Measurements from ENCODE around the gene ALDH16A1.
A peak's percentile ranks its signal among the peaks of the same experiment; 100 is the strongest.
"Not testable (repeated sequence)": the region's sequence is repeated elsewhere in the genome, so short reads cannot be mapped to it uniquely, and the experiment has no call there.

Gene ALDH16A1

GRCh38 chr19:49468746-49469447 lies 15.9 kb downstream of the ALDH16A1 start:
- DNase-seq, result peak; percentile 95

GRCh38 chr19:49469828-49470614 lies 17.0 kb downstream of the ALDH16A1 start:
- DNase-seq, result peak; percentile 16

DNA sequence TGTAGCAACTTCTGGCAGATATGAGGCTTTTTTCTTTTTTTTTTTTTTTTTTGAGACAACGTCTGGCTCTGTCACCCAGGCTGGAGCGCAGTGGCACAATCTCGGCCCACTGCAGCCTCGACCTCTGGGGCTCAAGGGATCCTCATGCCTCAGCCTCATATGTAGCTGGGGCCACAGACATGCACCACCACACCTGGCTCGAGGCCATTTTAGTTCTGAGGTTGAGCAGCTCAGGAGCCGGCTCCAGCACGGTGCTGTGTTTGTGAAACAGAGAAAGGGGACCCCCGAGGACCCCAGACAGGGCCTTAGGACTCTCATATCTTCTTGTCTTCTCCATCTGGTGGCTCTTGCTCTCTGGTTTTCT lies 17.6 kb downstream of the ALDH16A1 start:
- DNase-seq, result no peak

DNA sequence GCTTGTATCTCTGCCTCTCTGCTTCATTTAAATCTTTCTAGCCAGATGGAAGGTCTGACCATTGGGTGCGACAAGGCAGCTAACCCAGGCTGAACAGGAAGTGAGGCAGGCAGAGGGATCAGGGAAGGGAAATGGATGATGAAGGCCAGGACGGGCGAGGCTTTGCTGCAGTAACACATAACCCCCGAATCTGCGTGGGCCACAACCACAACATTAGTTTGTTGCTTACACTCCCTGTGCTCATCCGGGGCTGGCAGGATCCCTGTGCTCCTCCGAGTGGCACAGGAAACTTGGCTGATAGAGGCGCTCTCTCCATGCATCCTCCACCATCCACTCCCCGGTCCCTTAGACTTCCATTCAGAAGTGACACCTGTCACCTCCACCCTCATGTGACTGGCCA lies 19.9 kb downstream of the ALDH16A1 start:
- DNase-seq, result no peak

DNA sequence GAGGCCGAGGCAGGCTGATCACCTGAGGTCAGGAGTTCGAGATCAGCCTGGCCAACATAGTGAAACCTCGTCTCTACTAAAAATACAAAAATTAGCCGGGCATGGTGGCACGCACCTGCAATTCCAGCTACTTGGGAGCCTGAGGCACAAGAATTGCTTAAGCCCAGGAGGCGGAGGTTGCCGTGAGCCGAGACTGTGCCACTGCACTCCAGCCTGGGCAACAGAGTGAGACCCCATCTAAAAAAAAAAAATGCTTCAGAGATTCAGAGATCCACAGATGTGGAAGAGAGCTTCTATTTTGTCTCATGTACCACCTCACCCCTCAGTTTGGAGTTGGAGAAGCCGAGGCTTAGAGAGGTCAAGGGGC lies 20.5 kb downstream of the ALDH16A1 start:
- DNase-seq, result not testable (repeated sequence)

DNA sequence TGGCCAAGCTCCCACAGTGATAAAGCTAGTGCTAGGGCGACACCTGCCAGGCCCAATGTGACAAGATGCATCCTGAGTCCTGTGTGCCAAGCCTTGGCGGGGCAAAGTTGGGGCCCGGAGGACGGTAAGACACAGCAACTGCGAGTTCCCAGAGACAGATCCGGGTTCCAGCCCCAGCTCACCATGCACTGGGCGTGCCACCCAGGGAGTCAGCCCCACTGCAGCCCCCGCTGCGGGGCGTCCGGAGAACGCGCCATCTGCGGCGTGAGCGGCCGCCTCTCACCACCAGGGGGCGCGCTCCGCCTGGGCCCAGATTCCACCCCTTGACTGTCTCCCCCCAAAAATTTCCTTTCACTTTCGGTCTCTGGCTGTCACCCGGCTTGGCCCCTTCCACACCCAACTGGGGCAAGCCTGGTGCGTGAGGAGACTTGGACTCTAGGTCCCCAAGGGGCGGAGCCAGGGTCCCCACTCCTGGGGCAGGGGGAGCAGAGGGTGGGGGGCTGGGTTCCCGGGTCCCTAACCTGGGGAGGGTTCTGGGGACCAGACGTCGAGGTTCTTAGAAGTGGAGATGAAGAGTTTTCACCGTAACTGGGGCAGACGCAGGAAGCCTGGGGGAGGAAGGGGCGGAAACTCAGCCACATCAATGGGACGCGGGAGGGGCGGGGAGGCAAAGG lies 21.0 kb downstream of the ALDH16A1 start, which contains the start of gene FLT3LG:
TSS of gene FLT3LG (plus strand) at position 348 of the 674 bp plus-strand sequence. CDS start 425 bp downstream, outside the sequence.
- DNase-seq, result peak; percentile 62

DNA sequence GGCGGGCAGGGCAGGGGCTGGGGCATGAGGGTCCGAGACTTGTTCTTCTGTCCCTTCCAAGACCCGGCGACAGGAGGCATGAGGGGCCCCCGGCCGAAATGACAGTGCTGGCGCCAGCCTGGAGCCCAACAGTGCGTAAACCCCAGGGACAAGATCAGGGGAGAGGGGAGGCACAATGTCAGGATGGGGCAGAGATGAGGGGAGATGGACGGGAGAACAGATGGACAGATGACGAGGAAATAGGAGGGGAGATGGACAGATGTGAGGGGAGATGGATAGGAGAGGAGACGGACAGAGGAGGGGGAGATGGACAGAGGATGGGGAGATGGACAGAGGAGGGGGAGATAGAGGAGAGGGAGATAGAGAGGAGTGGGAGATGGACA lies 21.5 kb downstream of the ALDH16A1 start:
- DNase-seq, result no peak

DNA sequence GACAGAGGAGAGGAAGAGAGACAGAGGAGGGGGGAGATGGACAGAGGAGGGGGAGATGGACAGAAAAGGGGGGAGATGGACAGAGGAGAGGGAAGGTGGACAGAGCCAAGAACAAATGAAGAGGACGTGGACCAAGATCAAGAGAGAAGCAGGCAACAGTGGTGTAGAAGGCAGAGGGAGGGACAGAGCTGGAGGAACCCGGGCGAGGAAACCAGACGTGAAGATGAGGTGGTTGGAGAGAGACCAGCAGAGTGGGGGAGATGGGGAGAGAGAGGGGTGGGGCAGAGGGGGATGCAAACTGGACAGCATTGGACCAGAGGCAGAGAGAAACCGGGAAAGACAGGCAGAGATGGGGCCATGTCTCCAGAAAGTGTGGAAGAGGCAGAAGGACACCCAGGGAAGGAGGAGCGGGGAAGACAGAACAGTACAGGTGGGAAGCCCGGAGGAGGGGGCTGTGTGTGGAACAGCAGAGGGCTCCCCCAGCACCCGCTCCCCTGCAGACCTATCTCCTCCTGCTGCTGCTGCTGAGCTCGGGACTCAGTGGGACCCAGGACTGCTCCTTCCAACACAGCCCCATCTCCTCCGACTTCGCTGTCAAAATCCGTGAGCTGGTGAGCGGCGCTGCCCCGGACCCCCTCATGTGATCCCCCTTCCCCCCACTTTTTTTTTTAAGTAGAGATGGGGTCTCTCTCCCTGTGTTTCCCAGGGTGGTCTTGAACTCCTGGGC lies 22.3 kb downstream of the ALDH16A1 start:
- no peak for DNase-seq

- no peak for DNase-seq
Observed at GRCh38 chr19:49475995-49476880, 23.2 kb downstream of the ALDH16A1 start.

DNA sequence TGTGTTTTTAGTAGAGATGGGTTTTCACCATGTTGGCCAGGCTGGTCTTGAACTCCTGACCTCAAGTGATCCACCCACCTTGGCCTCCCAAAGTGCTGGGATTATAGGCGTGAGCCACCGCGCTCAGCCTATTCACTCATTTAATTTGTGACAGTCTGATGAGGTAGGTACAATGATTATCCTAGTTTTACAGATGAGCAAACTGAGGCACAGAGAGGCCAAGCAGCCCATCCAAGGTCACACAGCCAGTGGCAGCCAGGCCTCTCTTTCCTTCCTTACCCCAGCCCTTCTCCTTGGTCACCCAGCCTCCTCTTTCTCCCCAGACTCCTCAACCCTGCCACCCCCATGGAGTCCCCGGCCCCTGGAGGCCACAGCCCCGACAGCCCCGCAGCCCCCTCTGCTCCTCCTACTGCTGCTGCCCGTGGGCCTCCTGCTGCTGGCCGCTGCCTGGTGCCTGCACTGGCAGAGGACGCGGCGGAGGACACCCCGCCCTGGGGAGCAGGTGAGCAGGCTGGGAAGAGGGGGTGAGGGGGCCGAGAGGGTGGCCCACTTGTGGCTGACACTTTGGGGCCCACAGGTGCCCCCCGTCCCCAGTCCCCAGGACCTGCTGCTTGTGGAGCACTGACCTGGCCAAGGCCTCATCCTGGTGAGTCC lies 27.1 kb downstream of the ALDH16A1 start:
- DNase-seq, result no peak

DNA sequence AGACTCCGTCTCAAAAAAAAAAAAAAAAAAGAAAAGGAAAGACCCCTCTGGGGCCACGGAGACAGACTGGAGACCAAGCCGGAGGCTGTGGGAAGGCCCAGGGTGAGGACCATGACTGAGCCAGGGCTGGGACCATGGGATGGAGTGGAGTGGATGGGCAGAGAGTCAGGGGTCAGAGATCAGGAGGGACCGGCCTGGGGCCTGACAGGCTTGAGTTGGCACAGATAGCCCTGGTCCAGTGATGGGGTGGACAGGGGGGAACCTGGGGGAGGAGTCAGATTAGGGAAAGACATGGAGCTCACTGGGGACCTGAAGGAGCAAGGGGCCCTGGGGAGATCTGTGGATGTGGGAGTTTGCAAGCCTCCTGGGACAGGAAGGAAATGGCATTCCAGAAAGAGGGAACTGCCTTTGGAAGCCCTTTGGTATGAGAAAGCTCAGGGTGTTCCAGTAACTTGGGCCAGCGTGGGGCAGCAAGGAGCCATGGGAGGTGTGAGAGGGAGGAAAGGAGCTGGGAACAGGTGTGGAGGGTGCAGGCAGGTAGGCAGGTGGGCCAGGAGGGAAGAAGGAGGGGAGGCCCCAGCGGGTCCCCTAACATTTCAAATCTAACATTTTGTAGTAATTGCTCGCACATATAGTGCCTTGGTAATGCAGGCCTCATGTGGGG lies 28.1 kb downstream of the ALDH16A1 start:
- no peak for DNase-seq

- no peak for DNase-seq
Observed at GRCh38 chr19:49486232-49486631, 33.2 kb downstream of the ALDH16A1 start.

DNA sequence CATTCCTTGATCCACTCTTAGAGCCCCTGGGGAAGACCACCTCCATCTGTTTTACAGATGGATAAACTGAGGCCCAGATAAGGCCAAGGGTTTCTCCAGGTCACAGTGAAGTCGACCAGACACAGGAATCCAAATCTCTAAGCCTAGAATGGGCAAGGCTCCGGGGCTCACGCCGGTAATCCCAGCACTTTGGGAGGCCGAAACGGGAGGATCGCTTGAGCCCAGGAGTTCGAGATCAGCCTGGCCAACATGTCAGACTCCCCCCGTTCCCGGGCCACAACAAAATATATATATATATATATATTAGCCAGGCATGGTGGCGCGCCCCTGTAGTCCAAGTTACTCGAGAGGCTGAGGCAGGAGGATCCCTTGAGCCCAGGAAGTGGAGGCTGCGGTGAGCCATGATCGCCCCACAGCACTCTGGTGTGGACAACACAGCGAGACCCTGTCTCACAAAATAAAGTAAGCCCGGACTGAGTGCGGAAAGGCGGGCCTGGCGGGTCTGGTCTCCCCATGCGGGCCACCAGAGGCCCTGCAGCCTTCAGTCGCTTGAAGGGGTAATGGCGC lies 33.8 kb downstream of the ALDH16A1 start:
- no peak for DNase-seq

GRCh38 chr19:49487277-49488045 lies 34.4 kb downstream of the ALDH16A1 start, which contains the start of gene RPL13A:
Gene RPL13A (plus strand): TSS chr19:49487608. CDS start chr19:49487630, 22 bp downstream.
- DNase-seq, result peak; percentile 98

GRCh38 chr19:49488046-49488862 lies 35.2 kb downstream of the ALDH16A1 start:
- no peak for DNase-seq

DNA sequence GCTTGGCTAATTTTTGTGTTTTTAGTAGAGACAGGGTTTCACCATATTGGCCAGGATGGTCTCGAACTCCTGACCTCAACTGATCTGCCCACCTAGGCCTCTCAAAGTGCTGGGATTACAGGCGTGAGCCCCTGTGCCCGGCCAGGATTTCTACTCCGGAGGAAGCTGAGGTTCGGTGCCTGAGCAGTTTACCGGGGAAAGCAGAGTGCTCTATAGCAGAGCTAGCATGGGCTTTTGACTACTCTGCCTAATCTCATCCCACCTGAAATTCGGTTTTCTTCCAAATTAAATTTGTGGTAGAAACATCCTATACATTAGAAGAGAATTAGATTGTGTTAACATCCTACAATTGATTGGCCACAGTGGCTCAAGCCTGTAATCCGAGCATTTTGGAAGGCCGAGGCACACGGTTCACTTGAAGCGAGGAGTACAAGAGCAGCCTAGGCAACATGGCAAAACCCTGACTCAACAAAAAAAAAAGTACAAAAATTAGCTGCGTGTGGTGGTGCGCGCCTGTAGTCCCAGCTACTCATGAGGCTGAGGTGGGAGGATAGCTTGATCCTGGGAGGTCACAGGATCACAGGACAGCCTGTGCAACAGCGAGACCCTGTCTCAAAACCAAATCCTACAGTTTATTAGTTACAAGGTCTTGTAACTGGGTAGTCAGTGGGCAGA lies 36.0 kb downstream of the ALDH16A1 start:
- no peak for DNase-seq

GRCh38 chr19:49489601-49490167 lies 36.7 kb downstream of the ALDH16A1 start:
- DNase-seq, result no peak

Data from NCI-H2171 treated with DMSO at 0.1 percent for 48 hours (cell line).